ENCODE measurements around the gene AKT3. TPM values are rescaled to one million over a fixed set of nuclear protein-coding genes. Genes with fewer than 3 reads are reported as not detected.

AKT3 gene
- total RNA-seq, 5 donors from 2014 or later (not counting 1 experiment from before 2014, with no cell fraction given): 94.5 to 124 (median 112) TPM

DNA sequence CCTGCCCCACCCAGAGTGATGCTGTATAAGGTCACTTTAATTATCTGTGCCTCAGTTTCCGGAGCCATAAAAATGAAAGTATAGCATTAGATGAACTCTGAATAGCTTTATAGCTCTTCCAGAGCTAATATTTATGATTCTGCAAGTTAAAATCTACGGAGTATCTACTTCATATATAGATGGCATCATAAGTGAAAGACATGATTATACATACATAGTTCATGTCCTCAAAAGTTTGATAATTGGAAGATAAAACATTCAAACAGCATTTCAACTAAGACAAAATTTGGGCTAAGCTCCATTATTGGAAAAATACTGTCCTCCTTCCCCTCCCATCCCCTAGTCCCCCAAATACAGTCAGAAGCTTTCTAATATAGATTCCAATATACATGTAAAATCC, 4.2 kb downstream of the AKT3 start:
- H3K27me3 Mint-ChIP-seq: no peaks in the 10 kb centered on the region
- peaks cover 59 to 67% (median 60%) of the 10 kb centered on the region in 3 donors for H3K4me1 Mint-ChIP-seq
- DNase-seq (no peak), ATAC-seq (replicated peaks in 1 of 4) (no peak)
- Histone ChIP-seq H3K27me3 (replicated peaks in 1 of 2; ENCODE audit: control insufficient read depth in 2 of 2, extremely low read depth in 1 of 2, insufficient read depth in 2 of 2, low read length in 1 of 2) (no peaks in the 10 kb centered on the region), H3K9me3 (no peaks in the 10 kb centered on the region), H3K27ac (ENCODE audit: low read length) (peak overlapping the region; percentile 6), H3K4me1 (ENCODE audit: control insufficient read depth in 1 of 2, extremely low read depth in 1 of 2, insufficient read depth in 2 of 2, low read length in 2 of 2) (peaks cover 2 to 10% of the 10 kb centered on the region in 2 experiments), H3K4me3 (ENCODE audit: control insufficient read depth in 1 of 2, extremely low read depth in 1 of 2, low read length in 1 of 2) (no peak overlapping the region), H3K36me3 (ENCODE audit: control insufficient read depth in 2 of 2, extremely low read depth in 1 of 2, insufficient read depth in 1 of 2, low read length in 1 of 2) (no peaks in the 10 kb centered on the region)
- H3K9me3 Mint-ChIP-seq: peaks cover 0 to 2% (median 0%) of the 10 kb centered on the region in 3 donors
- peaks cover 7% of the 10 kb centered on the region for H3K36me3 Mint-ChIP-seq
- CTCF ChIA-PET: interaction anchor here in 1 of 2 donors (0.6 to 0.7 kb wide), 2 partner anchors 13 to 1124 kb away, joined by 3 to 5 read pairs; a partner anchor contains a TSS
- no peak overlapping the region for H3K4me3 Mint-ChIP-seq
- H3K27ac Mint-ChIP-seq: peak overlapping the region; percentile 39 to 78
- WGBS (ENCODE audit: insufficient coverage): no CpG with 5 or more reads among the region's 2 CpGs
- POLR2A ChIA-PET: interaction anchor here (0.6 to 0.7 kb wide), 5 partner anchors 71 to 1281 kb away, joined by 3 to 8 read pairs (median 3); no protein-coding TSS in a partner anchor

DNA sequence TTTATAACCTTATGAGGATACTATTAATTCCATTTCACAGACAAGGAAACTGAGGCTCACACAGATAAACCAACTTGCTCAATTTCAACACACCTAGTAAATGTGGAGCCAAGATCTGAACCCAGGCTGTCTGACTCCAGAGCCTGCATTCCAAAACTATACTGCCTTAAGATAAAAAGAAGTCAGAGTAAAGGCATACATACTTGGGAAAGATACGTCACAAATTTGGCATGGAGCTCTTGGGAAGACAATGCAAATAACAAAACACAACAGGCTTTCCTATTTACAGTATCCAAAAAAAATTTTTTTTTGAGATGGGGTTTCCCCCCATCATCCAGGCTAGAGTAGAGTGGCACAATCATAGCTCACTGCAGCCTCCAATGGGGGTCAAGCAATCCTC, 5.9 kb downstream of the AKT3 start:
- ChIA-PET POLR2A (interaction anchor here (0.5 to 0.7 kb wide), 2 partner anchors 12 to 1404 kb away, joined by 3 to 4 read pairs; no protein-coding TSS in a partner anchor), CTCF (interaction anchor here in 1 of 2 donors (0.9 kb wide), 1 partner anchor 429 kb away, joined by 4 read pairs; no protein-coding TSS in a partner anchor)
- Mint-ChIP-seq H3K9me3 (peaks cover 0 to 2% (median 0%) of the 10 kb centered on the region in 3 donors), H3K4me3 (no peak overlapping the region), H3K36me3 (peaks cover 7% of the 10 kb centered on the region), H3K27me3 (no peaks in the 10 kb centered on the region), H3K4me1 (peaks cover 65 to 81% (median 67%) of the 10 kb centered on the region in 3 donors), H3K27ac (peak overlapping the region; percentile 16 to 69)
- no peaks in the 10 kb centered on the region for H3K36me3 ChIP-seq (ENCODE audit: control insufficient read depth in 2 of 2, extremely low read depth in 1 of 2, insufficient read depth in 1 of 2, low read length in 1 of 2)
- ATAC-seq (replicated peaks in 1 of 4) (no peak), DNase-seq (no peak)
- H3K27me3 ChIP-seq (replicated peaks in 1 of 2; ENCODE audit: control insufficient read depth in 2 of 2, extremely low read depth in 1 of 2, insufficient read depth in 2 of 2, low read length in 1 of 2): no peaks in the 10 kb centered on the region
- peaks cover 2 to 9% of the 10 kb centered on the region in 2 experiments for H3K4me1 ChIP-seq (ENCODE audit: control insufficient read depth in 1 of 2, extremely low read depth in 1 of 2, insufficient read depth in 2 of 2, low read length in 2 of 2)
- WGBS (ENCODE audit: insufficient coverage): no CpG with 5 or more reads among the region's 1 CpG
- H3K4me3 ChIP-seq (ENCODE audit: control insufficient read depth in 1 of 2, extremely low read depth in 1 of 2, low read length in 1 of 2): no peak overlapping the region
- no peaks in the 10 kb centered on the region for H3K9me3 ChIP-seq
- H3K27ac ChIP-seq (ENCODE audit: low read length): no peak overlapping the region

DNA sequence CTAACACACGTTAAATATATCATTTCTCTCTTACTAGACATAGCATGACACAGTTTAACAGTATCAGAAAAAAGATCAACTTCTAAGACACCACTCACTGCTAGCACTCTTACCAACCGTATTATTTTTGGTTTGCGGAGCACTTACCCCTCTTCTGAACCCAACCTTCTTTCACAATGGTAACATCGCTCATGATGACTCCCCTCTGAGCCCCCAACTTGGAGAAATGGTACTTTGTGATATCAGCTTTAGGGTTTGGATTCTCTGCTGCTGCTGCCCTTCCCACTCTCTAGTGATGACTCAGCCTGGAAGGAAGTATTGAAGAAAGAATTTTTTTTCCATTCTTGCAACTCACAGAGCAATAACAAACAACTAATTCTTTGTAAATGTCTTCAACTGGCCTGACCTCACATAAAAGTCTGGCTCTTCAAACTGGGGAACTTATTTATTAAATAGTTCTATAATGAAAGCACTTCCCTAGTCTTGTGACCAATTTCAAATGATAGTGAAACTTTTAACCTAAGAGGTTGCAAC, 7.0 kb downstream of the AKT3 start:
- Mint-ChIP-seq H3K4me3 (peak overlapping the region; percentile 41 to 76 (median 69)), H3K9me3 (peaks cover 0 to 2% (median 0%) of the 10 kb centered on the region in 3 donors), H3K27me3 (no peaks in the 10 kb centered on the region), H3K27ac (peak overlapping the region; percentile 93 to 94), H3K36me3 (peaks cover 7% of the 10 kb centered on the region), H3K4me1 (peaks cover 59 to 78% (median 68%) of the 10 kb centered on the region in 3 donors)
- H3K4me3 ChIP-seq (ENCODE audit: control insufficient read depth in 1 of 2, extremely low read depth in 1 of 2, low read length in 1 of 2): no peak overlapping the region
- H3K27me3 ChIP-seq (replicated peaks in 1 of 2; ENCODE audit: control insufficient read depth in 2 of 2, extremely low read depth in 1 of 2, insufficient read depth in 2 of 2, low read length in 1 of 2): no peaks in the 10 kb centered on the region
- H3K9me3 ChIP-seq: no peaks in the 10 kb centered on the region
- POLR2A ChIA-PET: no interaction called here
- ATAC-seq (replicated peaks in 1 of 4) (peak in 3 of 4 experiments; percentile 33 to 55 (median 47)), DNase-seq (peak in 2 of 35 experiments; percentile 18 to 20)
- WGBS (ENCODE audit: insufficient coverage): 52% methylated on average over 2 of the region's 4 CpGs
- H3K27ac ChIP-seq (ENCODE audit: low read length): peak overlapping the region; percentile 69
- H3K4me1 ChIP-seq (ENCODE audit: control insufficient read depth in 1 of 2, extremely low read depth in 1 of 2, insufficient read depth in 2 of 2, low read length in 2 of 2): peaks cover 5 to 9% of the 10 kb centered on the region in 2 experiments
- CTCF ChIA-PET: no interaction called here
- no peaks in the 10 kb centered on the region for H3K36me3 ChIP-seq (ENCODE audit: control insufficient read depth in 2 of 2, extremely low read depth in 1 of 2, insufficient read depth in 1 of 2, low read length in 1 of 2)

- DNase-seq: peak in 1 of 35 experiments; percentile 30
- CTCF ChIA-PET: interaction anchor here in 1 of 2 donors (0.6 kb wide), 1 partner anchor 40 kb away, joined by 3 read pairs; no protein-coding TSS in a partner anchor
These were observed 7.9 kb downstream of the AKT3 start for GRCh38 chr1:243842161-243842560.

GRCh38 chr1:243841507-243841906, 8.5 kb downstream of the AKT3 start:
- POLR2A ChIA-PET: no interaction called here
- Histone ChIP-seq H3K4me3 (ENCODE audit: control insufficient read depth in 1 of 2, extremely low read depth in 1 of 2, low read length in 1 of 2) (no peak overlapping the region), H3K9me3 (no peaks in the 10 kb centered on the region), H3K27ac (ENCODE audit: low read length) (peak overlapping the region; percentile 69), H3K4me1 (ENCODE audit: control insufficient read depth in 1 of 2, extremely low read depth in 1 of 2, insufficient read depth in 2 of 2, low read length in 2 of 2) (peaks cover 7 to 15% of the 10 kb centered on the region in 2 experiments), H3K36me3 (ENCODE audit: control insufficient read depth in 2 of 2, extremely low read depth in 1 of 2, insufficient read depth in 1 of 2, low read length in 1 of 2) (no peaks in the 10 kb centered on the region), H3K27me3 (replicated peaks in 1 of 2; ENCODE audit: control insufficient read depth in 2 of 2, extremely low read depth in 1 of 2, insufficient read depth in 2 of 2, low read length in 1 of 2) (no peaks in the 10 kb centered on the region)
- Mint-ChIP-seq H3K9me3 (peaks cover 0 to 2% (median 0%) of the 10 kb centered on the region in 3 donors), H3K36me3 (peaks cover 12% of the 10 kb centered on the region), H3K27ac (peak overlapping the region; percentile 50 to 89), H3K4me3 (peak overlapping the region in 1 of 3 donors; percentile 31), H3K27me3 (no peaks in the 10 kb centered on the region), H3K4me1 (peaks cover 64 to 80% (median 66%) of the 10 kb centered on the region in 3 donors)
- DNase-seq (no peak), ATAC-seq (replicated peaks in 1 of 4) (no peak)
- CTCF ChIA-PET: interaction anchor here in 1 of 2 donors (0.6 kb wide), 1 partner anchor 39 kb away, joined by 3 read pairs; no protein-coding TSS in a partner anchor
- no CpG with 5 or more reads among the region's 3 CpGs for WGBS (ENCODE audit: insufficient coverage)

More at GRCh38 chr1:243842161-243842560, 7.9 kb downstream of the AKT3 start:
- Mint-ChIP-seq H3K36me3 (peaks cover 9% of the 10 kb centered on the region), H3K27me3 (no peaks in the 10 kb centered on the region), H3K4me3 (no peak overlapping the region), H3K9me3 (peaks cover 0 to 2% (median 0%) of the 10 kb centered on the region in 3 donors), H3K4me1 (peaks cover 63 to 79% (median 68%) of the 10 kb centered on the region in 3 donors), H3K27ac (peak overlapping the region; percentile 50 to 89)
- no CpG with 5 or more reads among the region's 5 CpGs for WGBS (ENCODE audit: insufficient coverage)
- no peak overlapping the region for H3K4me3 ChIP-seq (ENCODE audit: control insufficient read depth in 1 of 2, extremely low read depth in 1 of 2, low read length in 1 of 2)
- H3K9me3 ChIP-seq: no peaks in the 10 kb centered on the region
- H3K4me1 ChIP-seq (ENCODE audit: control insufficient read depth in 1 of 2, extremely low read depth in 1 of 2, insufficient read depth in 2 of 2, low read length in 2 of 2): peaks cover 5 to 15% of the 10 kb centered on the region in 2 experiments
- POLR2A ChIA-PET: interaction anchor here in 1 of 2 donors (0.6 kb wide), 1 partner anchor 478 kb away, joined by 3 read pairs; no protein-coding TSS in a partner anchor
- ATAC-seq (replicated peaks in 1 of 4): no peak
- H3K27ac ChIP-seq (ENCODE audit: low read length): peak overlapping the region; percentile 69
- H3K27me3 ChIP-seq (replicated peaks in 1 of 2; ENCODE audit: control insufficient read depth in 2 of 2, extremely low read depth in 1 of 2, insufficient read depth in 2 of 2, low read length in 1 of 2): no peaks in the 10 kb centered on the region
- no peaks in the 10 kb centered on the region for H3K36me3 ChIP-seq (ENCODE audit: control insufficient read depth in 2 of 2, extremely low read depth in 1 of 2, insufficient read depth in 1 of 2, low read length in 1 of 2)

DNA sequence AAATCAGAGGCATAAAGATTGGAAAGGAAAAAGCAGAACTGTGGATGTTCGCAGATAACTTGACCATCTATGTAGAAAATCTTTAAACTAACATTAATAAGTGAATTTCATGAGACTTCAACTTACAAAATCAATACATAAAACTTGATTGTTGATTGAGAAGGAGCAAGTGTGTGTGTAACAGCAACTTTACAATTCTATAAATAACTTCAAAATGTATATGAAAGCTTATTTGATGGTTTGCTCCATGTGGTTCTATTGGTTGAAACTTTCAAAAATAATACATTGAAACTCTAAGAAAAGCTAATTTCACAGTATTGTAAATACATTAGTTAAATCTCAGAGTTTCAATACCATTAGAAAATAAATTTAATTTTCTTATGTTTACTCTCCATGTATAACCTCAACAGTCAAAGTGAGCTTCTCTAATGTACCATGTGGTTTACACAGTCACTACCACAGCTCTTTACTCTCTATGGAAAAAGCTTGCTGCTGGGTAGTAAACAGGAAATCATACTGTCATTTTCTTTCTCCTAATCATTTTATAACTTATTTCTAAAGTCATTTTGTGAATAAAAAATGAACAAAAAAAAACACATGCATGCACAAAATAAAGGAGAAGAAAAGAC, 12.0 kb downstream of the AKT3 start:
- no CpG with 5 or more reads among the region's 1 CpG for WGBS (ENCODE audit: insufficient coverage)
- ChIA-PET CTCF (interaction anchor here (0.5 to 0.8 kb wide), 6 partner anchors 32 to 442 kb away, joined by 3 to 5 read pairs (median 3); no protein-coding TSS in a partner anchor), POLR2A (interaction anchor here in 1 of 2 donors (0.6 to 1.7 kb wide), 8 partner anchors 9 to 209 kb away, joined by 3 to 16 read pairs (median 5); partner anchors contain the start of gene AKT3)
- H3K27ac ChIP-seq (ENCODE audit: low read length): peak overlapping the region; percentile 69
- Mint-ChIP-seq H3K27ac (peak overlapping the region; percentile 91 to 93), H3K4me3 (peak overlapping the region; percentile 40 to 50 (median 43)), H3K27me3 (no peaks in the 10 kb centered on the region), H3K4me1 (peaks cover 51 to 64% (median 51%) of the 10 kb centered on the region in 3 donors), H3K9me3 (peaks cover 4 to 14% (median 7%) of the 10 kb centered on the region in 3 donors), H3K36me3 (peaks cover 40% of the 10 kb centered on the region)
- peak; percentile 91 to 95 (median 94) for ATAC-seq (replicated peaks in 1 of 4)
- H3K9me3 ChIP-seq: peaks cover 8% of the 10 kb centered on the region
- H3K4me3 ChIP-seq (ENCODE audit: control insufficient read depth in 1 of 2, extremely low read depth in 1 of 2, low read length in 1 of 2): no peak overlapping the region
- no peaks in the 10 kb centered on the region for H3K36me3 ChIP-seq (ENCODE audit: control insufficient read depth in 2 of 2, extremely low read depth in 1 of 2, insufficient read depth in 1 of 2, low read length in 1 of 2)
- H3K27me3 ChIP-seq (replicated peaks in 1 of 2; ENCODE audit: control insufficient read depth in 2 of 2, extremely low read depth in 1 of 2, insufficient read depth in 2 of 2, low read length in 1 of 2): no peaks in the 10 kb centered on the region
- H3K4me1 ChIP-seq (ENCODE audit: control insufficient read depth in 1 of 2, extremely low read depth in 1 of 2, insufficient read depth in 2 of 2, low read length in 2 of 2): peaks cover 3 to 15% of the 10 kb centered on the region in 2 experiments
- DNase-seq: peak in 1 of 35 experiments; percentile 58

All from T-cell (primary cell).